Spleen (tissue), 7 donors: ENCODE results near the gene PAIP2B.

Experiments used
- POLR2AphosphoS5 ChIP-seq, 3 donors: sonication (generic); formaldehyde crosslinking; IDR thresholded peaks; one replicate each; pipeline ENCODE4 v1.5.1; 2017; ENCODE audit warnings: antibody characterized with exemption in 3 of 3
- TF ChIP-seq, protein P1 (sequence below), 11 experiments: fragments of 200-600 bp in 7 of 11; fragments of 450-650 bp in 4 of 11; sonication (generic) in 4 of 11; IDR thresholded peaks in 8 of 11; conservative IDR thresholded peaks in 3 of 11; 1 replicate in 7 of 11; 2 replicates in 4 of 11; pipeline versions ENCODE4 v1.4.0 to v1.8.0; 2016 to 2021; ENCODE audit warnings: antibody characterized with exemption in 11 of 11, inconsistent platforms in 4 of 11, mild to moderate bottlenecking in 1 of 11
- donor health status: DM: no; HTN: no; CAD: no; lungs with moderate emphysema.
- donor health status: DM: no; HTN: no; CAD: no.
- donor health status: DM: no; HTN: no; CAD: no.

GRCh38 chr2:71261534-71261933 is 34.6 kb upstream of the PAIP2B start:
- TF ChIP-seq, protein P1, sequence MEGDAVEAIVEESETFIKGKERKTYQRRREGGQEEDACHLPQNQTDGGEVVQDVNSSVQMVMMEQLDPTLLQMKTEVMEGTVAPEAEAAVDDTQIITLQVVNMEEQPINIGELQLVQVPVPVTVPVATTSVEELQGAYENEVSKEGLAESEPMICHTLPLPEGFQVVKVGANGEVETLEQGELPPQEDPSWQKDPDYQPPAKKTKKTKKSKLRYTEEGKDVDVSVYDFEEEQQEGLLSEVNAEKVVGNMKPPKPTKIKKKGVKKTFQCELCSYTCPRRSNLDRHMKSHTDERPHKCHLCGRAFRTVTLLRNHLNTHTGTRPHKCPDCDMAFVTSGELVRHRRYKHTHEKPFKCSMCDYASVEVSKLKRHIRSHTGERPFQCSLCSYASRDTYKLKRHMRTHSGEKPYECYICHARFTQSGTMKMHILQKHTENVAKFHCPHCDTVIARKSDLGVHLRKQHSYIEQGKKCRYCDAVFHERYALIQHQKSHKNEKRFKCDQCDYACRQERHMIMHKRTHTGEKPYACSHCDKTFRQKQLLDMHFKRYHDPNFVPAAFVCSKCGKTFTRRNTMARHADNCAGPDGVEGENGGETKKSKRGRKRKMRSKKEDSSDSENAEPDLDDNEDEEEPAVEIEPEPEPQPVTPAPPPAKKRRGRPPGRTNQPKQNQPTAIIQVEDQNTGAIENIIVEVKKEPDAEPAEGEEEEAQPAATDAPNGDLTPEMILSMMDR (IDR thresholded peaks at IDR 0.05 in 8 of 11, conservative IDR thresholded peaks at IDR 0.05 in 3 of 11), result no peak
- TF ChIP-seq POLR2AphosphoS5 (IDR thresholded peaks at IDR 0.05), result no peak
